HG02623 (cell line): ENCODE results near the gene SPEF2.

Experiments used
- ATAC-seq: cut with Tn5 transposase; IDR thresholded peaks from one replicate; pipeline ENCODE4 v1.9.1; 2021; ENCODE audit warnings: moderate library complexity; ENCODE audit not compliant: unreplicated experiment

SPEF2 gene

DNA sequence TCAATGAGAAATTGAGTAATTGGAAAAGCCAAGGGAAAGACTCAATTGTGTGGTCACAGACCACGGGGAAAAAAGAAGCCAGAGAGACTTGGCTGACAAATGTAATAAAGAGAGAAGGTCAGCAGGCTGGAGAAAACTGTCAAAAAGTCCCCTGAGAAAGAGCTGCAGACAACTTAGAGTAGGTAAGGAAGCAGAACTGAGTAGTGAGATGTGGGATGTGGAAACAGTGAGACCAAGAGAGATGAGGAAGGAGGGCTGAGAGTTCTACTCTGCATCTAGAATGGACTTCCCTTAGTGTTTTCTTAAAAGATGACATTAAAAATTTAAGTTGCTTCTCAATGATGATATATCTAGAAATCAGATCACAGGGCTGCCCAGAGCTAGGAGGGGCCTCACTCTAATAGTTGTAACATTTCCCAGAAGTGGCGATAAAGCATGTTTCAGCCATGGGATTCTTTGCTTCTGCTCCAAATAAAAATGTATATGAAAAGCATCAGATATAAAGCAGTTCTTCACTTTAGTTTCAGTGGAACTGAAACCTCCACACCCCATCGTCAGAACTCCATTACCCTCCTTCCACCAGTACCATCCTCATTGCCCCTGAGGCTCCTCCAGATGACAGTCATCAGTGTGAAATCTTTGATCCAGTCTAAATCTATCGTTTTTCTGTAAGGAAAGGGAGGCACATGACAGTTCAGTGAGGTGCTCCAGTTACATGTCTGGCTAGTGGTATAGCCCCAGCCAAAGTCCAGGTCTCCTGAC lies 80.6 kb downstream of the SPEF2 start:
- ATAC-seq: no peak

DNA sequence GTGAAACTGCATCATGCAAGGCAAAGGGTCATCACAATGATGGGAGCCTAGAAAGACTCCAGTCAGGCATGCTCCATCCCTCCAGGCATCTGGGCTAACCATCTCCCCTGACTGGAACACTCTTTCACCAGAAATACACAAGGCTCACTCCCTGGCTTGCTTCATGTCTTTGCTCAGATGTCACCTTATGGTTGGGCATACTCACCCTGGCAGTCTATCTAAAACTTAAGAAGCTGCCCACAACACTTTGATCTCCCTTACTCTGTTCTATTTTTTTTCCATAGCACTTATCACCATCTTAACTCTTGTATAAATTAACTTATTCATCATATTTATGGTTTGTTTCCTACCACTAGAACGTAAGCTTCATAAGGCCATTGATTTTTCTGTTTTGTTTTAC lies 90.0 kb downstream of the SPEF2 start:
- no peak for ATAC-seq

DNA sequence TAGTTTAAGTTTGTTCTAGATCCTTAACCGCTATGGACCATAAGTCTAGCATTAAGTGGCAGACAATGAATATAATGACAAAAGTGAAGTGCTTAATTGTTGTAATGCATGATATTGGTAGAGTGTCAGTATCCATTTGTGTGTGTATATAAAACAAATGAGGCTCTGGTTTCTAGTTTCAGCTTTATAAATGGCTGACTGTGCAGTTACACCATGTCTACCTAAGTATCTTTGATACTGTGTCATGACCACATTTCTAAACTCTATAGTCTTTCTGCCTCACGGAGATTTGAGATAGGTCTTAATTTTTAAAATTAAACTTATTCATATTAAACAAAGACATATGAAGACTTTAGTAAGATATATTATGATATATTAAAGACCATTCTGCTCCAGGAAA lies 92.0 kb downstream of the SPEF2 start:
- ATAC-seq: no peak

DNA sequence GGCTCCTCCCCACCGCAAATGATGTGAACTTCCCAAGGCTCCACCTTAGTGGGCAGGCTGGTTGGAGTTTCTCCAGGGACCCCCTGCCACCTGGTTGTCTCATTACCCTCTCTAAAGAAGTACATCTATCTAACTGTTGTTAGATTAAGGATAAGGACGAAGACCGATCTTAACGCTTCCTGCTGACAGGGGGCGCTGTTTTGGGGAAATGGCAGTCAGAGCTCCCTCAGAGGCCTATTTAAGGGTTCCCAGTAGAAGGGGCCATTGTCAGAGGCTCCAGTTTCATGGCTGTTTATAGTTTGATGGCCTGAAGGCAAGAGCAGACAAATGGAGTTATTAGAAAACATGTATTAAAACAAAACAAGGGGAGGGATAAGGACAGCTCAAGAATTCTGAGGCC lies 100.1 kb downstream of the SPEF2 start:
- no peak for ATAC-seq

DNA sequence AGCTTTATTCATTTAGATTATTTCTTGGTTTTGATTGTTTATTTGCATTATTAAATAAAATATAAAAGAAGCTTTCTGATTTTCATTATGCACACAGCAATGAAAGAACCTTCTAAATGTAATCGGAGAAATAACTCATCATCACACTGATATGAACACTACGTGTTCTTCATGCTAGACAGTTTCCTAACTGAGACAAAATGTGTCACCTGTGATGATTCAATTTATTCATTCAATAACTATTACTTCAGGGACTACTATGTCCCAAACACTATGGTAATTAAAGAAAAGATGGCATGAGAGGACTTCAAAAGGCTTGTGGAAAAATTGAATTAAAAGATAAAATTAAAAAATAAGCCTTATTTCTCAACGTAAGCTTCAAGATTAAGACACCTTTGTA lies 118.1 kb downstream of the SPEF2 start:
- ATAC-seq: no peak

DNA sequence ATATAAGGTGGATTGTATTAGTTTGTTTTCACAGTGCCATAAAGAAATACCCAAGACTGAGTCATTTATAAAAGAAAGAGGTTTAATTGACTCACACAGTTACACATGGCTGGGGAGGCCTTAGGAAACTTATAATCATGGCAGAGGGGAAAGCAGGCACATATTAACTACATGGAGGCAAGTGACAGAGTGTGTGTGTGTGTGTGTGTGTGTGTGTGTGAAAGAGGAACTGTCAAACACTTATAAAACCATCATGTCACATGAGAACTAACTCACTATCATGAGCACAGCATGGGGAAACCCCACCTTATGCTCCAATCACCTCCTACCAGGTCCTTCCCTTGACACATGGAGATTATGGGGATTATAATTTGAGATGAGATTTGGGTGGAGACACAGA lies 118.6 kb downstream of the SPEF2 start:
- no peak for ATAC-seq

DNA sequence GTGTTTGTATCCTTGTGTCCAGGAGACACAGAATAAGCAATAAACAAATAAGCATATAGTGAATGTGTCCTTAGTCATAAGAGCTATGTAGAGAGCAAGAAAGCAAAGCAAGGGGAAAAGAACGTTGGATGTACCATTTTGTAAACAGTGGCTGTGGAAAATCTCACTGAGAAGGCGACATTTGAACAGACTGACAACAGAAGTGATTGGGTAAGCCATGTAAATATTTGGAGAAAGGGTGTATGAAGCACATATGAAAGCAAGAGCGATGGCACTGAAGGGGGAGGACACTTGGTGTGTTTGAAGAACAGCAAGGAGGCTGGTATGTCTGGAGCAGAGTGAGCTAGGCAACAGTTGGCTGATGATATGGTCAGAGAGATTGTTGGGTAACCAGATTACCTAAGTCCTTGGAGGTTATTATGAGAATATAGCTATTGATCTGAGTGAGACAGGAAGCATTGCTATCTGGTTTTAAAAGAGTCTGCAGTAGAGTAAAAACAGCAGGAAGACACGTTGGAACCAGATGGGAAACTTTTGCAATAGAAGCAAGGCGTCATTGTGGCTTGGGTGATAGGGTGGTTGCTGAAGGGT lies 123.6 kb downstream of the SPEF2 start:
- no peak for ATAC-seq

DNA sequence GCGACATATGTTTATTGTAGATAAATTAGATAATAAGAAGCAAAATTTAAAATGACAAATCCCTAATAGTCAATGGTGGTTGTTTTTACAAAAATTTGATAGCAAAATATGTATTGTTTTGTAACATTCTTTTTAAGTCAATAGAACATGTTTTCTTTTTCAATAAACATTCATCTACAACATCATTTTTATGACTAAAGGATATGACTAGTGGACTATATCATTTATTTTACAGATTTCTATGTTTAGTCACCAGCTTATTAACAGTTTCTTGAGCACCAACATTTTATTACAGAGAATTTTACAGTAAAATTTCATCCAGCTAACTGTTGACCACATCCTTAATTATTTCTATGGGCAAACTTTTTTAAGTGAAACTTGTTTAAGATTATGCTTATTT lies 124.3 kb downstream of the SPEF2 start:
- ATAC-seq: no peak

DNA sequence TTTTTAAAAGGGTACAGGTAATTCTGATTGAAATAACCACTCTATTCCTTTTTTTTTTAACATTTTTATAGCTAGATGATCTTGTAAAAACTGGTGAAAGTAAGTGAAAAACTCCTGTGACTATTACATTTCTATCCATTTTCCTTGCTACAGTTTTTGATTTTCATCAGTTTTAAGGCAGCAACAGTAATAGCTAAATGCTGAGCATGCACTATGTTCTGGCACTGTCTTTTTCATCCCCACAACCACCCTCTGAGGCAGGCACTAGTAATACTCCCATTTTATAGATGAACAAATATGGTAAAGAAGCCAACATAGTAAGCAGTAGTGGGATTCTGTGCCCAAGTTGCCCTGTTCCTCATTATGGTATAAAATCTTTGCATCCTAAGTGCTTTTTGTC lies 126.0 kb downstream of the SPEF2 start:
- ATAC-seq: no peak

DNA sequence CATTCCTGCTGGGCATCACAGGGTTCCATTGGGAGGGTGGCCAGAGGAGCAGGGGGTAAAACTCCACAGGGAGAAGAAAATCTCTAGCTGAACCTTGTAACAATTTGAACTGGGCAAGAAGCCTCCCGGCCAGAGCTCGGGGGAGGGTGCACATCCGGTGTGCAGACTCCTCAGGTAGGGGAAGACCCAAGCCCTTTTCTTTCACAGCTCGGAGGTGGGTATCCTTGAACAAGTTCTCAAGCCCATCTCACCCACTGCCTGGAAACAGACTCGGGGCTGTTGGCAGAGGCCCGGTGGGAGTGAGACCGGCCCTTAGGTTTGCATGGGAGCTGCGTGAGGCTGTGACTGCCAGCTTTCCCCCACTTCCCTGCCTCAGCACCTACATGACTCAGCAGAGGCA lies 127.5 kb downstream of the SPEF2 start:
- ATAC-seq: no peak

DNA sequence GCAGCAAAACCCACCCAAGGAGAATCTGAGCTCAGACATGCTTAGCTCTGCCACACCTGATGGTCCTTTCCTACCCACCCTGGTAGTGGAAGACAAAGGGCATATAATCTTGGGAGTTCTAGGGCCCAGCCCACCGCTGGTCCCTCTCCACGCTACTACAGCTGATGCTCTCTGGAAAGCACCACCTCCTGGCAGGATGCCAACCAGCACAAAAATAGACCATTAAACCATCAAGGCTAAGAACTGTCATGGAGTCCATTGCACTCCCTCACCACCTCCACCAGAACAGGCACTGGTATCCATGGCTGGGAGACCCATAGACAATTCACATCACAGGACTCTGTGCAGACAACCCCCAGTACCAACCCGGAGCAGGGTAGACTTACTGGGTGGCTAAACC lies 128.0 kb downstream of the SPEF2 start:
- ATAC-seq: no peak

DNA sequence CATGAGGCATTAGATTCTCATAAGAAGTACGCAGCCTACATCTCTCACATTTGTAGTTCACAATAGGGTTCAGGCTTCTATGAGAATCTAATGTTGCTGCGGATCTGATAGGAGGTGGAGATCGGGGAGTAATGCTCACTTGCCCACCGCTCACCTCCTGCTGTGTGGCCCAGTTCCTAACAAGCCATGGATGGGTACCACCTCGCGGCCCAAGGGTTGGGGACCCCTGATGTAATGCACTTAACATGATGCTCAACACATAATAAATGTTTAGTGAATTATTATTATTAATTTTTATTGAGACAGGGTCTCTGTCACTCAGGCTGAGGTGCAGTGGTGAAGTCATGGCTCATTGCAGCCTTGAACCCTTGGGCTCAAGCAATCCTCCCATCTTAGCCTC lies 134.3 kb downstream of the SPEF2 start:
- no peak for ATAC-seq

DNA sequence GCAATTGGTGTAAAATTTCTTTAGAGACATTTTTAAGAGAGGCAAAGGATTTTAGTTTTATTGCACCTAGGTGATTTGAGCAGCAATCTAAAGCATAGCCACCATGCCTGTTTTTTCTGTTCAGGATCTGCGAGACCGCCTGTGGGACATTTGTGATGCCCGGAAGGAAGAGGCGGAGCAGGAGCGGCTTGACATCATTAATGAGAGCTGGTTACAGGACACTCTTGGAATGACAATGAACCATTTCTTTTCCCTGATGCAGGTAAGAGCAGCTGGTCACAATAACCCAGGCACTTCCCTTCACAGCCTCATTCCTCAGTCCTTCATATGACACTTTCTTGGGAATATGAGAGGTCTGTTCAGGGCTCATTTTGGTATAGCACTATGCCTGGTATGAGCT lies 135.8 kb downstream of the SPEF2 start:
- ATAC-seq: no peak

DNA sequence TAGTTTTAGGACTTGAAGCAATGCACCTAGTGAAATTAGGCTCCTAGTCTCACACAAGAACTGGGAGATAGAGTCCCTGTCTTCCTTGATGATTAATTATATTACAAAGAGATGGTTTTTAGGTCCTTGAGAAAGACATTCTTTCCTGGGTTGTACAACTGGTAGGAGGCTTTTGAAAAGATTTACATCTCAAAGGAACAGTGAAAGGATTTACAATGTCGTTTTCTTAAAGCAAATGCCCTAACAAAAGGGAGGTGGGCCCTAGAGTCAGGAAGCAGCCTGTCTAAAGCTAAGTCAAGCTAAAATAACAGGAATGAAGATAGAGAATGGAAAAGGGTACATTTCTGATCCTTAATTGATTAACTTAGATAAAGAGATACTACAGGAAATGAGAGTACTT lies 136.8 kb downstream of the SPEF2 start:
- ATAC-seq: no peak

DNA sequence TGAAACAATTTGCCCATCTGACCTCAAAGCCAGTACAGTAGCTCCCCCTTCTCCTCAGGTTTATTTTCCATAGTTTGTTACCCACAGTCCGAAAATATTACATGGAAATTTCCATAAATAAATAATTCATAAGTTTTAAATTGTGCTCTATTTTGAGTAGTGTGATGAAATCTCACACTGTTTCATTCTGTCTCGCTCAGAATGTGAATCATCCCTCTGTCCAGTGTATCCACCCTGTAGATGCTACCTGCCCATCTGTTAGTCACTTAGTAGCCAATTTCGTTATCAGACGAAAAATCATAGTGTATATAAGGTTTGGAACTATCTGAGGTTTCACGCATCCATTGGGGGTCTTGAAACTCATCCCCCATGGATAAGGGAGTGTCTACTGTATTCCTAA lies 138.3 kb downstream of the SPEF2 start:
- ATAC-seq: no peak

DNA sequence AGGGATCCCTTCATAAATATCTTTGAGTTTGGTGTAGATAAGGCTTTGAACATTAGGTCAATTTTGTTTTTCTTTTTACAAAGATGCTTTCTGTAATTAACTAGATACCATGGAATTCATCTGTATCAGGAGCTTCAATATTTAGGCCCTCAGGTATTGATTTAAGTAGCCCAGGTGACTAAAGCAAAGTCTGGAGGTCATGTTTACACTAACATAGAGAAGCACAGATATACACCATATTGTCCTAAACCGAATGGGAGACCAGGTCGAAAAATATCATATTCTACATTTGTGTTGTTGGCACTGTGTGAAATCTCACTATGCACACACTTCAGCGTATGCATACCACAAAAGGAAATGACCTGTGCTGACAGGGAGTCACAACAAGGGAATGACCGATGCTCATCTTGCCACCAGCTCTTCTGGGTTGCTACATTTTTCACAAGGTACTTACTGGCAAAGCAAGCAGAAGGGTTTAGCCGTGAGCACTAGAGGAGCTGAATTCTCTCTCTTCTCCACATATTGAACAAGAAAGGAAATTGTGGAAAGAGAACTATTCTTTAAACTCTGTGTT lies 140.6 kb downstream of the SPEF2 start:
- no peak for ATAC-seq

DNA sequence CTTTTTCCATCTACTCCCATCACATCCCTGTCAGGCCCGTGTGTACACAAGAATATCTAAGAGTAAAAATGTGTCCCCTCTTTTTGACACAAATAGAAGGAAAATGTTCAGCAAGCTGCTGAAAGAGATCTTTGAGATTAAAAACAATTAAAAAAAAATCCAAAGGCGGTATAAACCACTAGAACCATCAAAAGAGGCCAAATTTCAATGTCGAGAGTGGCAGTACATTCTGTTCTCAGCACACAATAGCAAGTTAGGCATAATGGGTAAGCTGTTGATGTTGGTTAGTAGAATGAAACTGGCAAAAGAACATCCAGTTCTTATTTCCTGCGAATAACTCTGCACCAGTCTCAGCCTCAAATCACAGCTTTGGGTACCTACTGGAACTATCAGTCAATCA lies 143.9 kb downstream of the SPEF2 start:
- ATAC-seq: no peak

DNA sequence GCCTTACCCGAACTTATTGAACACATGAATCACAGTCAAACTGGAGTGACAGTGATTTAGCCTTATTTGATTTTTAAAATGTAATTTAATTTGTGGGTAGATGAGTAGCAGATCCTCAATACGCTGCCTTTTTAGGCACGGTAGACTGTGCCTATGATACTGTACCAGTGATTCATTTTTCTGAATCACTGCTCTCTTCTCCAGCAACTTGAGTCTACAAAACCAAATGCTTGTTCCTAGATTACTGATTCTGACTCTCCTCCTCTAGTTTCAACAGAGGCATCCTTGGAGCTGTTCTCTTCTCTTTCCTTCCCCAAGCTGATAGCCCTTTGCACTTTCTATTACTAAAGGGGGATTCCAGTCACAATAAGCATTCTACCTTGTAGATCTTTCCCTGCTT lies 144.7 kb downstream of the SPEF2 start:
- ATAC-seq: no peak

DNA sequence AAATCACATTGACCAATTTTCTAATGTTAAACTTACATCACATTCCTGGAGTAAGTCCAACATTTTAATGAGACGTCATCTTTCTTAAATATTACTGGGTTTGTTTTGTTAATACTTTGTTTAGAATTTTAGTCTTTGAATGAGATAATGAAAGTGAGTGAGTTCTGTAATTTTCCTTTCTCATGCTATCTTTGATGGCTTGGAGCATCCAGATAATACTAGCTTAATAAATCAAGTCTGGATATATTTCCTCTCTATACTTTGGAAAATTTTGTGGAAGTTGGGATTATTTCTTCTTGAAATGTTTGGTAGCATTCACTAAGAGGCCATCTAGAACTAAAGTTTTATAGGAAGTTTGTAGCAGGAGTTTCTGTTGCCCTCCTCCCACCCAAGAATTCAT lies 148.3 kb downstream of the SPEF2 start:
- ATAC-seq: no peak

DNA sequence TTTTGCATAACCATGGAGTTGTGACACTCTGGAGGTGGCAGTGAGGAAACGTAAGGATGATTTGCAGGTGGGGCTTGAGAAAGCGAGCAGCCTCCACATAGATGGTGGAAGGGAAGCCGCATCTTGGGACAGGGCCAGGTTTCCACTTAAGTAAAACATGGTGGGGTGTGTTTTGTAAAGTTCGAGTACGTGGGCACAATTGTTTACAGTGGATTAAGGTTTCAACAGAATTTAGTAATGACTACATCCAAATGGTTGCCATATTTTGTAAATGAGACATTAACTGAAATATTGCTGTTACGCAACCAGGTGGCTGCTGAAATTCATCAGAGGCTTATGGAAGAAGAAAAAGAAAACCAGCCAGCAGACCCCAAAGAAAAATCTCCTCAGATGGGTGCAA lies 153.6 kb downstream of the SPEF2 start:
- no peak for ATAC-seq

DNA sequence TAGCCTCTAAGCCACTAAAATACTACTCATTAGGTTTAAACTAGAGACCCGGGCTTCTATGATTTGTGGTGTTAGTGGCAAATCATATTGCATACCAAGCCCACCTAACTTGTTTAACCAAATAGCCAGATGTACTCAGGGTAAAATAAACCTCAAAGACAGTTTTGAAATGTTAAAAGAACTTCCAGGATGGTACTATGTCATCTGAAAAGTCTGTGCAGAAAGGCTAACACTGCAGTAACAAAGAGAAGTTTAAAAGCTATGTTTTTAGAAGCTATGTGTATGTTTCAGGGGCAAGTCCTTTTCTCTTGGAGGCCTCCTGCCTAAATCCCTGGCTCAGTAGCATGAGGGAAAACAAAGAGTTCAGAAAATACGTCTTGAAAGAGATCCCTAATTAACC lies 154.2 kb downstream of the SPEF2 start:
- ATAC-seq: no peak

DNA sequence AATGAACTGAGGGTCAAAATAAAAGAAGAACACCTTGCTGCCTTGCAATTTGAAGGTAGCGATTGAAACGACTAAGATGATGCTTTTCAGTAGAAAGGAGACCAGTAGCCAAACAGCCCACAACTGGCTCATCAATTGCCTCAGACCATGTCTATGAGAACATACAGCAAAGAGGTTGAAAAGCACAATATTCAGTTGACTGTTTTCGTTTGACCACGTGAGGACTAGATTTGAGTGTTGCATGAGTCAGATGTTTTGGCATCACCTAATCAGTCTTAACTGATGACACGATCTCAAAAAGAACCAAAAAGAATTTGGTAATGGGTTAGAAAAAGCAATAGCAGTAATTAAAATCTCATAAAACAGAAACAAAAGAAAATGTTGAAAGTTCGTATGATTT lies 156.3 kb downstream of the SPEF2 start:
- ATAC-seq: no peak

DNA sequence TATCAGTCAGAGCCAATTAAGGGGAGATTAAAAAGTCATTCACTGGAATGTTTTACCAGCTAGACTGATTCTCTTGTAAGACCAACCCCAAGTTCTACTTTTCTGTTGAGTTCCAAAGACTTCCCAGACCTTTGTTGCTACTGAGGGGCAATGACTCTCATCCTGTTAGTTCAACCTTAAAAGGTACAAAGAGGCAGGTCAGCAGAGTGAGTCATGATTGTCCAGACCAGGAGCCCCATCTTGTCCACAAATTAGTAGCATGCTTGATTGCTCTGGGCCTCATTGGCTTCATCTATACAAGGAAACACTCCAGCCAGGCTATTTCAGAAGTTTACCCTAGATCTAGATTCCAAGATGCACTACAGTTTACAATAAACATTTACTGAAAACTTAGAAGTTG lies 159.1 kb downstream of the SPEF2 start:
- no peak for ATAC-seq
